MCF 10A (cell line): ENCODE results near the gene PCDHGA10. TPM values are rescaled to one million over a fixed set of nuclear protein-coding genes. Genes with fewer than 3 reads are reported as not detected.
"Not testable (repeated sequence)": the region's sequence is repeated elsewhere in the genome, so short reads cannot be mapped to it uniquely, and the experiment has no call there.

ENCODE experiments used
- BruUV-seq: library from RNA; stranded (reverse); fragments of 400-500 nt; replicated peaks from 2 replicates; lab custom pipeline; 2021; lab: Mats Ljungman, UMichigan
- CTCF ChIA-PET: fragments of 300-600 bp; sonication (Branson Sonifier 250); formaldehyde crosslinking; extraction: SDS; loops from one replicate; lab custom pipeline; 2021; ENCODE audit warnings: antibody characterized with exemption, inconsistent platforms; lab: Yijun Ruan, JAX
- POLR2A ChIA-PET: fragments of 300-600, 350-650 bp; sonication (Branson Sonifier 250); formaldehyde crosslinking; extraction: SDS; loops from one replicate; lab custom pipeline; 2020; ENCODE audit warnings: antibody characterized with exemption, inconsistent platforms; lab: Yijun Ruan, JAX
- DNase-seq: peaks from one replicate; pipeline ENCODE4 v3.0.0-alpha.2; 2018; ENCODE audit not compliant: unreplicated experiment
- H3K27ac Mint-ChIP-seq: one replicate; pipeline ENCODE4 v1.8.0; 2022; ENCODE audit warnings: mild to moderate bottlenecking, low read depth, mixed read lengths; ENCODE audit not compliant: unreplicated experiment
- H3K27me3 Mint-ChIP-seq: one replicate; pipeline ENCODE4 v1.8.0; 2022; ENCODE audit warnings: mixed read lengths; ENCODE audit not compliant: insufficient read depth, unreplicated experiment
- H3K36me3 Mint-ChIP-seq: one replicate; pipeline ENCODE4 v1.8.0; 2022; ENCODE audit warnings: mild to moderate bottlenecking, moderate library complexity, mixed read lengths; ENCODE audit not compliant: insufficient read depth, unreplicated experiment
- H3K4me1 Mint-ChIP-seq: one replicate; pipeline ENCODE4 v1.8.0; 2022; ENCODE audit warnings: mixed read lengths; ENCODE audit not compliant: insufficient read depth, unreplicated experiment
- H3K4me3 Mint-ChIP-seq: one replicate; pipeline ENCODE4 v1.8.0; 2022; ENCODE audit warnings: mild to moderate bottlenecking, moderate library complexity, mixed read lengths; ENCODE audit not compliant: unreplicated experiment
- H3K9me3 Mint-ChIP-seq: one replicate; pipeline ENCODE4 v1.8.0; 2022; ENCODE audit warnings: mixed read lengths; ENCODE audit not compliant: unreplicated experiment
- intact Hi-C: fragments of 100-400 bp; cut with micrococcal nuclease; formaldehyde crosslinking; loops from 2 replicates; pipeline ENCODE4 v1.14.1; 2022
- total RNA-seq: library from RNA; stranded (reverse); gene quantifications from 2 replicates; pipeline ENCODE4 v1.2.3, GENCODE V29; 2022
- TF ChIP-seq, protein P1 (sequence below): fragments of 200-600 bp; IDR thresholded peaks from one replicate; pipeline ENCODE4 v1.8.0; 2022; ENCODE audit warnings: antibody characterized with exemption, mild to moderate bottlenecking; ENCODE audit not compliant: unreplicated experiment

Gene PCDHGA10
- total RNA-seq, 1 experiment from 2014 or later, result 1.4 TPM

DNA sequence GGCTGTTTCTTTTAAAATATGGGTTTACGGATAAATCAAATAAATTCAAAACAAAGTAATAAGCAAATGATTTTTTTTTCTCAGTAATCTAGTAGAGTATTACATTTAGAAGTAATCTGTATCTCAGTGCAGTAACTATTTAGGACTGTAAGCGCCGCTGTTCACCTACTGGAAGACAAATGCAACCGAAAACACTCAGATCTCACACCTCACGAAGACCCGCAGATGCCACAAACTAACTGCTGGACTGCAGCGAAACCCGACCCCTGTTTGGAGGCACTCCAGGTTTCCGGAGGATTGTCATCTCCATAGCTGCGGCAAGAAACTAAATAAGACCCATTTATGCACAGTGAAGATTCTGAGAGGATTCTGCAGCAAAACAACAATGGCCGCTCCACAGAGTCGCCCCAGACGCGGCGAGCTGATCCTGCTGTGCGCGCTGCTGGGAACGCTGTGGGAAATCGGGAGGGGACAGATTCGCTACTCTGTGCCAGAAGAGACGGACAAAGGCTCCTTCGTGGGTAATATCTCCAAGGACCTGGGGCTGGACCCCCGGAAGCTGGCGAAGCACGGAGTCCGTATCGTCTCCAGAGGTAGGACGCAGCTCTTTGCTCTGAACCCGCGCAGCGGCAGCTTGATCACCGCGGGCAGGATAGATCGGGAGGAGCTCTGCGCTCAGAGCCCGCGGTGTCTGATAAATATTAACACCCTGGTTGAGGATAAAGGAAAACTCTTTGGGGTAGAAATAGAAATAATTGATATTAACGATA is 20.2 kb upstream of the PCDHGA10 start, which contains the start of gene PCDHGA8:
TSS of gene PCDHGA8 (plus strand) at position 205 of the 770 bp plus-strand sequence. CDS start at position 386, 181 bp downstream.
- H3K27me3 Mint-ChIP-seq, result no peaks in the 10 kb centered on the region
- no peaks in the 10 kb centered on the region for H3K4me1 Mint-ChIP-seq
- intact Hi-C loops, result no loop called here
- no peak within 1 kb of the TSS for H3K4me3 Mint-ChIP-seq
- POLR2A ChIA-PET, result no interaction called here
- peak; percentile 23 for DNase-seq
- CTCF ChIA-PET, result interaction anchor here (0.6 to 2.5 kb wide), 7 partner anchors 10 to 172 kb away, joined by 3 to 14 read pairs (median 3); partner anchors contain the start of genes PCDHGA5 and PCDHGA7
- peaks cover 35% of the 10 kb centered on the region for H3K9me3 Mint-ChIP-seq
- no peaks in the 10 kb centered on the region for H3K36me3 Mint-ChIP-seq
- H3K27ac Mint-ChIP-seq, result no peak within 1 kb of the TSS
- TF ChIP-seq, protein P1, sequence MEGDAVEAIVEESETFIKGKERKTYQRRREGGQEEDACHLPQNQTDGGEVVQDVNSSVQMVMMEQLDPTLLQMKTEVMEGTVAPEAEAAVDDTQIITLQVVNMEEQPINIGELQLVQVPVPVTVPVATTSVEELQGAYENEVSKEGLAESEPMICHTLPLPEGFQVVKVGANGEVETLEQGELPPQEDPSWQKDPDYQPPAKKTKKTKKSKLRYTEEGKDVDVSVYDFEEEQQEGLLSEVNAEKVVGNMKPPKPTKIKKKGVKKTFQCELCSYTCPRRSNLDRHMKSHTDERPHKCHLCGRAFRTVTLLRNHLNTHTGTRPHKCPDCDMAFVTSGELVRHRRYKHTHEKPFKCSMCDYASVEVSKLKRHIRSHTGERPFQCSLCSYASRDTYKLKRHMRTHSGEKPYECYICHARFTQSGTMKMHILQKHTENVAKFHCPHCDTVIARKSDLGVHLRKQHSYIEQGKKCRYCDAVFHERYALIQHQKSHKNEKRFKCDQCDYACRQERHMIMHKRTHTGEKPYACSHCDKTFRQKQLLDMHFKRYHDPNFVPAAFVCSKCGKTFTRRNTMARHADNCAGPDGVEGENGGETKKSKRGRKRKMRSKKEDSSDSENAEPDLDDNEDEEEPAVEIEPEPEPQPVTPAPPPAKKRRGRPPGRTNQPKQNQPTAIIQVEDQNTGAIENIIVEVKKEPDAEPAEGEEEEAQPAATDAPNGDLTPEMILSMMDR, result no peak
- BruUV-seq, result no TSS peak

DNA sequence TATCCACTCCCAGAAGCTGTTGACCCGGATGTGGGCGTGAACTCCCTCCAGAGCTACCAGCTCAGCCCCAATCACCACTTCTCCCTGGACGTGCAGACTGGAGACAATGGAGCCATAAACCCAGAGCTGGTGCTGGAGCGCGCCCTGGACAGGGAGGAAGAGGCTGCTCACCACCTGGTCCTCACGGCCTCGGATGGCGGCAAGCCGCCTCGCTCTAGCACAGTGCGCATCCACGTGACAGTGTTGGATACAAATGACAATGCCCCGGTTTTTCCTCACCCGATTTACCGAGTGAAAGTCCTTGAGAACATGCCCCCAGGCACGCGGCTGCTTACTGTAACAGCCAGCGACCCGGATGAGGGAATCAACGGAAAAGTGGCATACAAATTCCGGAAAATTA is 19.5 kb upstream of the PCDHGA10 start:
- DNase-seq, result no peak
- BruUV-seq, result no TSS peak
- Mint-ChIP-seq H3K9me3 (peaks cover 34% of the 10 kb centered on the region), H3K27me3 (no peaks in the 10 kb centered on the region), H3K27ac (no peak overlapping the region), H3K4me1 (no peaks in the 10 kb centered on the region), H3K4me3 (no peak overlapping the region), H3K36me3 (no peaks in the 10 kb centered on the region)
- CTCF ChIA-PET, result interaction anchor here (0.6 to 2.5 kb wide), 7 partner anchors 13 to 174 kb away, joined by 3 to 14 read pairs (median 3); partner anchors contain the start of gene PCDHGA5
- TF ChIP-seq, protein P1, result no peak
- POLR2A ChIA-PET, result no interaction called here
- intact Hi-C loops, result no loop called here

DNA sequence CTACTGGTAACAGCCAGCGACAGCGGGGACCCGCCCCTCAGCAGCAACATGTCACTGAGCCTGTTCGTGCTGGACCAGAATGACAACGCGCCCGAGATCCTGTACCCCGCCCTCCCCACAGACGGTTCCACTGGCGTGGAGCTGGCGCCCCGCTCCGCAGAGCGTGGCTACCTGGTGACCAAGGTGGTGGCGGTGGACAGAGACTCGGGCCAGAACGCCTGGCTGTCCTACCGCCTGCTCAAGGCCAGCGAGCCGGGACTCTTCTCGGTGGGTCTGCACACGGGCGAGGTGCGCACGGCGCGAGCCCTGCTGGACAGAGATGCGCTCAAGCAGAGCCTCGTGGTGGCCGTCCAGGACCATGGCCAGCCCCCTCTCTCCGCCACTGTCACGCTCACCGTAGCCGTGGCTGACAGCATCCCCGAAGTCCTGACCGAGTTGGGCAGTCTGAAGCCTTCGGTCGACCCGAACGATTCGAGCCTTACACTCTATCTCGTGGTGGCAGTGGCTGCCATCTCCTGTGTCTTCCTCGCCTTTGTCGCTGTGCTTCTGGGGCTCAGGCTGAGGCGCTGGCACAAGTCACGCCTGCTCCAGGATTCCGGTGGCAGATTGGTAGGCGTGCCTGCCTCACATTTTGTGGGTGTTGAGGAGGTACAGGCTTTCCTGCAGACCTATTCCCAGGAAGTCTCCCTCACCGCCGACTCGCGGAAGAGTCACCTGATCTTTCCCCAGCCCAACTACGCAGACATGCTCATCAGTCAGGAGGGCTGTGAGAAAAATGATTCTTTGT is 18.2 kb upstream of the PCDHGA10 start:
- peaks cover 29% of the 10 kb centered on the region for H3K9me3 Mint-ChIP-seq
- H3K27ac Mint-ChIP-seq, DNase-seq, BruUV-seq, intact Hi-C loops, POLR2A ChIA-PET, H3K4me3 Mint-ChIP-seq, H3K4me1 Mint-ChIP-seq, H3K36me3 Mint-ChIP-seq, H3K27me3 Mint-ChIP-seq: not testable (repeated sequence)
- CTCF ChIA-PET, result interaction anchor here (0.6 to 3.7 kb wide), 4 partner anchors 128 to 170 kb away, joined by 3 to 32 read pairs (median 12); no protein-coding TSS in a partner anchor

DNA sequence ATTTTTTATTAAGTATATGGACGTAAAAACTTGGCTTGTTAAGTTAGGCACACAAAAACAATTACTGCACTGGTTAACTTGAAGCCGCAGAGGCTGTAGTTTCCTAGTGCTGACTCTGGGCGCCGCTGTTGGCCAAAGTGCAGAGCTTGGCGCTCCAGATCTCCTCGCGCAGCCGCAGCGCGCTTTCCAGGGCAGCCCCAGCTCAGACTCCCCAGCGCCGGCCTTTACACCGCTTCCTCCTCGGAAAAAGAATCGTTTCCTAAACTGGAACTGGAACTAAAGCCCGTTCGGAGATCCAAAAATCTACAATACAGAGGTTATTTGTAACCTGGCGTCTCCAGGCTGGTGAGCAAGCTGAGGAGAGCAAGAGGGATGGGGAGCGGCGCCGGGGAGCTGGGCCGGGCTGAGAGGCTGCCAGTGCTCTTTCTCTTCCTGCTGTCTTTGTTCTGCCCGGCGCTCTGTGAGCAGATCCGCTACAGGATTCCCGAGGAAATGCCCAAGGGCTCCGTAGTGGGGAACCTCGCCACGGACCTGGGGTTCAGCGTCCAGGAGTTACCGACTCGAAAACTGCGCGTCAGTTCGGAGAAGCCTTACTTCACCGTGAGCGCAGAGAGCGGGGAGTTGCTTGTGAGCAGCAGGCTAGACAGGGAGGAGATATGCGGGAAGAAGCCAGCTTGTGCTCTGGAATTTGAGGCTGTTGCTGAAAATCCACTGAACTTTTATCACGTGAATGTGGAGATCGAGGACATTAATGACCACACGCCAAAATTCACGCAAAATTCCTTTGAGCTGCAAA is 14.8 kb upstream of the PCDHGA10 start, which contains the start of gene PCDHGB5:
TSS of gene PCDHGB5 (plus strand) at position 192 of the 796 bp plus-strand sequence. CDS start at position 373, 181 bp downstream.
- H3K36me3 Mint-ChIP-seq, H3K4me1 Mint-ChIP-seq, DNase-seq, H3K27me3 Mint-ChIP-seq, intact Hi-C loops: not testable (repeated sequence)
- TSS peak; percentile 58 for BruUV-seq
- CTCF ChIA-PET, result interaction anchor here (0.6 to 3.7 kb wide), 17 partner anchors 8 to 206 kb away, joined by 3 to 32 read pairs (median 3); partner anchors contain the start of genes PCDHB14 and PCDHGC3
- POLR2A ChIA-PET, result interaction anchor here (0.6 to 1.5 kb wide), 5 partner anchors 163 to 435 kb away, joined by 3 to 6 read pairs (median 3); partner anchors contain the start of gene PCDHB14
- Mint-ChIP-seq H3K27ac (peak within 1 kb of the TSS; percentile 70), H3K4me3 (peak within 1 kb of the TSS; percentile 57), H3K9me3 (peaks cover 36% of the 10 kb centered on the region)
- TF ChIP-seq, protein P1, result peak; percentile 56
